CD4-positive, alpha-beta T cell treated with Interleukin-10 for 1 hour (primary cell): ENCODE measurements around the gene TRIM44.
"Not testable (repeated sequence)": the region's sequence is repeated elsewhere in the genome, so short reads cannot be mapped to it uniquely, and the experiment has no call there.

Source experiments
- DNase-seq: peaks from one replicate; pipeline ENCODE4 v3.0.0-alpha.2; 2020

TRIM44 gene

DNA sequence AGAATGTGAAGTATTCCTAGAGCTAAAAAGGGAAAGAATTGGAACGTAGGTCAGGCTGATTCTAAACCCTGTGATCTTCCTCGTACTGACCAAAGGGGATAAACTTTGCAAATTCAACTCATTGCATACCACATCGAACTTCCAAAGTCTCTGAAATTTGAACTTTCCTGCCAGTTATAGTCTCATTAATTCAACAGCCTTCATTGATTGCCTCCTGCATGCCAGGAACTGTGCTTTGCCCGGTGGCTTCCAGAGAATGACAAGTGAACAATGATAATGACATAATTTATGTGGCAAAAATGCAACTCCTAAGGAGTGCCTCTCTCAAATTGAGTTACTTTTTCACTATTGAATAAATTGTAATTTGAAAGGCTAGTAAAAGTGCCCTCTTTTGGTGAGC lies 173.6 kb downstream of the TRIM44 start:
- no peak for DNase-seq

GRCh38 chr11:35838071-35838470 lies 175.5 kb downstream of the TRIM44 start:
- no peak for DNase-seq

DNA sequence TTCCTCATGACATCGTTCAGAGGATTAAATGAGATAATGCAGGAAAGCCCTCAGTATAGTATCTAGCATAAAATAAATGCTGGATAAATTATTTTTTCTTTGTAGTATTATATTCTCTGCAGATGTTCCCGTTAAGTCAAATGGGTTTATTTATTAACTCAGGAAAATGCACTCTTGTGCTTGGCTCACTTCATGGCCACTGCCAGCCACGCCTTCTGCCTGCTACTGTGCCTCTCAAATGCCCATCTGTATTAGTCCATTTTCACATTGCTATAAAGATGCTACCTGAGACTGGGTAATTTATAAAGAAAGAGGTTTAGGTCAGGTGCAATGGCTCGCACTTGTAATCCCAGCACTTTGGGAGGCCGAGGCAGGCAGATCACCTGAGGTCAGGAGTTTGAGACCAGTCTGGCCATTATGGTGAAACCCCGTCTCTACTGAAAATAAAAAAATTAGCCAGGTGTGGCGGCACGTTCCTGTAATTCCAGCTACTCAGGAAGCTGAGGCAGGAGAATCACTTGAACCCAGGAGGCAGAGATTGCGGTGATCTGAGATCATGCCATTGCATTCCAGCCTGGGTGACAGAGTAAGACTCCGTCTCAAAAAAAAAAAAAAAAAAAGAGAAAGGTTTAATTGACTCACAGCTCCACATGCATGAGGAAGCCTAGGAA lies 176.3 kb downstream of the TRIM44 start:
- DNase-seq: not testable (repeated sequence)

GRCh38 chr11:35839368-35840161 lies 177.0 kb downstream of the TRIM44 start:
- DNase-seq: no peak

DNA sequence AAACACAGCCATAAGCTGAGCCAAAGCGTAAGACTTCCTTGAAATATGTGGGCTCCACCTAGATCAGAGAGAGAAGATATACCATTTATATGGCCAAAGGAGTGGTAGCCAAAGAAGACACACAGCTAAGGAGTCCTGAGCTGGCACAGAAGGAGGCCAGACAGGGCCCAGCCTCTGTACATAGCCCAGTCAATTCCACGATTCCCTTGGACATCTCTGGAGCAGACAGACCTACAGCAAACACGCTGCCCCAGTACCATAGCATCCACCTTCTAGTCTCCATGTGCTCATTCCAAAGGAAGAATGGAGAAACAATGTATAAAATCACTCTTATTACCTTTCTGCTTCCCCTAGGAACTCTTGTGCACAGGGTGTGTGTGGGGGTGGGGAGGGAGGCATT lies 179.2 kb downstream of the TRIM44 start:
- no peak for DNase-seq

GRCh38 chr11:35842958-35843357 lies 180.4 kb downstream of the TRIM44 start:
- no peak for DNase-seq

DNA sequence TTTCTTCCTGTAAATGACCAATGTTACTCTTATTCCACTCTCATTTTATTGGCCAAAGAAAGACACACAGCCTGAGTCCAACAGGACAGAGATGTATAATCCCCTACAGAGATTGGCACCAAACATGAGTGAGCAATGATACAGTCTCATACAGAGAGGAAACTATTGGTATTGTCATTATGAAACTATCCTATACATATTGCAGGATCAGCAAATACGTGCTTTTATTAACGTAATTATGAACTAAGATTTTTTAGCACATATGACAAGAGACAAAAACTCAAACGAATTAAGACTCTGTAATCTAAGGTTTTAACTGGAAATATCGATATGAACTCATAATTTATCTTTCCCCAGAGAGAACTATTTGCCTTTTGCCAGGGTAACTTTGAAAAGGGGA lies 182.0 kb downstream of the TRIM44 start:
- no peak for DNase-seq

DNA sequence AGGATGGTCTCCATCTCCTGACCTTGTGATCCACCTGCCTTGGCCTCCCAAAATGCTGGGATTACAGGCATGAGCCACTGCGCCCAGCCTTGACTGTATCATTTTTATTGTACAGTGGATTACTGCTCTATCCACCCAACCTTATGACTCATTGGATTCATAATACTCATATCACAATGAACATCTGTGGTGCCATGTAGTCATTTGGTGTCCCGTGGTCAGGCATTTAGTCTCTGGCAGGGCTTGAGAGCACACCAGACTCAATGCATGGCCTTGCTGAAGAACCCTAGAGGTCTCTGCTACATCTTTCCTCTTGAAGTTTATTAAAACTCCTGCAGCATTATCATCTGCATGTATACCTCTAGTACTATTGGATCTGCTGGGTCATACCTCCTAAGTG lies 183.3 kb downstream of the TRIM44 start:
- DNase-seq: no peak

- no peak for DNase-seq
Measured at GRCh38 chr11:35846874-35847273, 184.3 kb downstream of the TRIM44 start.

- DNase-seq: no peak
Measured at GRCh38 chr11:35847473-35847872, 184.9 kb downstream of the TRIM44 start.

- DNase-seq: no peak
Measured at GRCh38 chr11:35848616-35849015, 186.0 kb downstream of the TRIM44 start.

GRCh38 chr11:35850191-35850590 lies 187.6 kb downstream of the TRIM44 start:
- DNase-seq: no peak

GRCh38 chr11:35851342-35851741 lies 188.8 kb downstream of the TRIM44 start:
- no peak for DNase-seq

- no peak for DNase-seq
Measured at GRCh38 chr11:35852056-35852455, 189.5 kb downstream of the TRIM44 start.

- no peak for DNase-seq
Measured at GRCh38 chr11:35853971-35854370, 191.4 kb downstream of the TRIM44 start.

- DNase-seq: no peak
Measured at GRCh38 chr11:35855671-35856070, 193.1 kb downstream of the TRIM44 start.

- no peak for DNase-seq
Measured at GRCh38 chr11:35856259-35856658, 193.7 kb downstream of the TRIM44 start.

DNA sequence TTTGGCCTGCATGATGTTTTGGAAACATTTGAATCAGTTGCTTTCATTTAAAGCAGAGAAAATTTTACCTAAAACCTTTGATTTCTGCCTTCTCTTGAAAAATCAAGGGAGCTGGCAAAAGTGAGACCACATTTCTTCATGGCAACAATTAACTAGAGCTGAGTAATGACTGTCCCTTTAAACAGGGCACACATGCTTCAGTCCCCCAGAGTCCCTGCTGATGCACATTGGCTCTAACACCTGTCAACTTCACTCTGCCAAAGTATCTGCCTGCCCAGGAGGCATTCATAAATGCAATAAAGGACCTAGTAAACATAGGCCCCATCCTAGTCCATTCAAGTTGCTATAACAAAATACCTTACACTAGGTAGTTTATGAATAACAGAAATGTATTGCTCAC lies 194.2 kb downstream of the TRIM44 start:
- DNase-seq: no peak

- DNase-seq: no peak
Measured at GRCh38 chr11:35857922-35858321, 195.3 kb downstream of the TRIM44 start.

DNA sequence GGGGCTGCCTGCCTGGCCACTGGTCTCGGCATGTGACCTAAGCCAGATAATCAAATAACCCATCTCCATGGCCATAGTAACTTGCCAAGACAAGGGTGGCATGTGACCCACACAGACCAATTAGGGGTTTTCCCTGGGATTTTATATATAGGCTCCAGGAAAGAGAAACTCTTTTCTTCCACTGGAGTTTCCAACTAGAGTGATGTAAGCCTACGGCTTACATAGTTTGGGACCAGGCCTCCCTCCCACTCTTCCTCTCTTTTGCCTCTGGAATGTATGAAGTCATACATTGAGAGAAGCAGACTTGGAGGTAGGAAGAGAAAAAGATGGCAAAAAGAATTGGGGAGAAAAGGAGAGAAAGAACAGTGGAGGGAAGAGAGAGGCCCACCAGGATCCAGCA lies 196.7 kb downstream of the TRIM44 start:
- no peak for DNase-seq

DNA sequence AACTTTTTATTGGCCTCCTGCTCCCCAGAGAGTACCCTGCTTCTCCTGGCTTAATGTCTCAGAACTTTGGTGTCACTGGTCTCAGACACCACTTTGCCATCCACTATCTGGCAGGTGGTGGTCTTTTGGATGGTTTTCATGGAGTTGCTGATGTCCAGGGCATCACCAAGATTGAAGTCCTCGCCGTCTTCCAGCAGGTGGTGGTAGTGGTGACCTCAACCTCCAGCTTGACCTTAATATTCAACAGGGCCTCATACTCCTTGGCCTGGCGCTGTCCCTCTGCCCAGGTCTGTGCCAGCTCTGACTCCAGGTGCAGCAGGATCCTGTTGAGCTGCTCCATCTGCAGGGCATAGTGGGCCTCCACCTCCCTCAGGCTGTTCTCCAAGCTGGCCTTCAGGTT lies 197.6 kb downstream of the TRIM44 start:
- DNase-seq: not testable (repeated sequence)

DNA sequence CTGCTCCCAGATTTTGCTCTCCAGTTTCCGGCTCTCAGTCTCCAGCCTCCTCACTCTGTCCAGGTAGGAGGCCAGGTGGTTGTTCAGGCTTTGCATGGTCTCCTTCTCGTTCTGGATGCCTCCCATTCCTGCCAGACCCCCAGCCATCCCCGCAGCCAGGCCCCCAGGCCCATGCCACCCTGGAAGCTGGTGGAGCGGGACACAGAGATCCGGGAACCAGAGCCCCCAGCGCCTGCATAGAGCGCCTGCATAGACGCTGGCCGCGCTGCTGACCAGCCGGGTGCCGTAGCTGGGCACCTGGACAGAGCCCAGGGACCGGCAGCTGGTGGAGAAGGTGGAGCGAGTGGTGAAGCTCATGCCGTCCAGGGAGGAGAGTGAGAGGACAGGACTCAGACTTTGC lies 198.6 kb downstream of the TRIM44 start:
- DNase-seq: no peak

DNA sequence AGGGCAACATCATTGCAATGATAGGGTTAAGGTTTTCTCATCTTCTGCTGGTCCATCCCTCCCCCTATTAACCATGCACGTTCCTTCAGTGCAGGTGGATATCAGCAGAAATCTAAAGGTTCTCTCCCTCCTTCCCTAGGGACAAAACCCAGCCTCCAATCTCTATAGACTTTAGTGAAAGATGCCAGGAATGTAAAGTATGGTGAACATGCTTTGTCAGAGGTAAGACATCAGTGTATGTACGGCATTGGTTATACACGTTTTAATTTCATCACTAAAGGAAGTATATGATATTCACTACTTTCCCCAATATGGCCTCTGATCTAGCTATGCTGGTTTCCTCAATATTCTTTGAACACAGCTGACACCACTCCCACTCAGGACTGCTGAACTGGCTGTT lies 200.1 kb downstream of the TRIM44 start:
- DNase-seq: no peak

DNA sequence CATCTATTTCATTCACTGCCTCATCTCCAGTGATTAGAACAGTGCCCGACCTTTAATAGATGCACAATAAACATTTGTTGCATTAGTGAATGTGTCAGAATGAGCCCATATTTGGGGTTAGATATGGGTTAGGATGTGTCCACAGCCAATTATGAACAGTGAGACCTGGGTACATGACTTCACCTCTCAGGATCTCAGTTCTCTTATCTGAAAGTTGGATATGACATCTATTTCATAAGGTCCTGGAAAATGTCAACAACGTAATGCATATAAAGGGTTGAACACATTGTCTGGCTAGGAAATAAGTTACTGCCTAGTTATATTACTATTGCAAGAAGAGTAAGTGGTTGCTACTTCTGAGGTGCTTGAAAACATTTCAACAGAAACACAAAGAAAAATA lies 201.6 kb downstream of the TRIM44 start:
- no peak for DNase-seq

- DNase-seq: no peak
Measured at GRCh38 chr11:35866601-35867000, 204.0 kb downstream of the TRIM44 start.
